GM12874 (cell line): ENCODE measurements around the gene CTRB1.

Experiments used
- TF ChIP-seq, protein P1 (sequence below): IDR thresholded peaks from 2 replicates; pipeline ENCODE4 v1.5.1; 2011; ENCODE audit warnings: low read depth, mild to moderate bottlenecking, control low read depth, low read length, moderate library complexity; ENCODE audit not compliant: insufficient read depth

The CTRB1 gene

DNA sequence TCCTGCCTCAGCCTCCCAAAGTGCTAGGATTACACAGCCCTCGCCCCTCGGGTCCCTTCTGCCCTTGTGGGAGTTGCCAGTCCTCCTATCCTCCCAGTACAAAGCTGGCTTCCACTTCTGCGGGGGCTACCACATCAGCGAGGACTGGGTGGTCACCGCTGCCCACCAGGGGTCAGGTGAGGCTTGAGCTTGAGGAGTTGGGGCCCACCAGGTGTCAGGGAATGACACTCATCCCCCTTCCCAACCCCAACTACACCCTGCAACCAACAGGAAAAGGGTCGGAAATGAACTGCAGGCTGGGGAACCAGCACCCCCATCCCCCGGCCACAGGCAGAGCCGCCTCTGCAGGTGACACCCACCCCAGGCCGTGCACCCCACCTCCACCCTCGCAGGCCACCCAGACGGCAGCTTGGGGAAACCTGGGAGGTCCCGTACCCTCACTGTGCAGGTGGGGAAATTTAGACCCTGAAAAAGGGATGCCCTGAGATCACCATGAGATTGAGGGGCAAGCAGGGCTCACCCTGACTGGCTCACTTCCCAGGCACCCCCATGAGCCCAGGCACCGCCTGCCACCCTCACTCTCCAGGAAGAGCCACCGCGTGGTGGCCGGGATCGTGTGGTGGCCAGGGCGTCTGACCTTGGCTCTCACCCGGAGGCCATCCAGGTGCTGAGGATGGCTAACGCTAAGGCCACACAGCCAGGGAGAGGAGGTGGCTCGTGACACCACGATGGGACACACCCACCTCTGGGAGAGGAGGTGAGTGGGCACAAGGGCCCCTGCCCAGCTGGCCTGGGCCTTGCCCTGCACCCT is 8.0 kb downstream of the CTRB1 start:
- TF ChIP-seq, protein P1, sequence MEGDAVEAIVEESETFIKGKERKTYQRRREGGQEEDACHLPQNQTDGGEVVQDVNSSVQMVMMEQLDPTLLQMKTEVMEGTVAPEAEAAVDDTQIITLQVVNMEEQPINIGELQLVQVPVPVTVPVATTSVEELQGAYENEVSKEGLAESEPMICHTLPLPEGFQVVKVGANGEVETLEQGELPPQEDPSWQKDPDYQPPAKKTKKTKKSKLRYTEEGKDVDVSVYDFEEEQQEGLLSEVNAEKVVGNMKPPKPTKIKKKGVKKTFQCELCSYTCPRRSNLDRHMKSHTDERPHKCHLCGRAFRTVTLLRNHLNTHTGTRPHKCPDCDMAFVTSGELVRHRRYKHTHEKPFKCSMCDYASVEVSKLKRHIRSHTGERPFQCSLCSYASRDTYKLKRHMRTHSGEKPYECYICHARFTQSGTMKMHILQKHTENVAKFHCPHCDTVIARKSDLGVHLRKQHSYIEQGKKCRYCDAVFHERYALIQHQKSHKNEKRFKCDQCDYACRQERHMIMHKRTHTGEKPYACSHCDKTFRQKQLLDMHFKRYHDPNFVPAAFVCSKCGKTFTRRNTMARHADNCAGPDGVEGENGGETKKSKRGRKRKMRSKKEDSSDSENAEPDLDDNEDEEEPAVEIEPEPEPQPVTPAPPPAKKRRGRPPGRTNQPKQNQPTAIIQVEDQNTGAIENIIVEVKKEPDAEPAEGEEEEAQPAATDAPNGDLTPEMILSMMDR, result no peak

DNA sequence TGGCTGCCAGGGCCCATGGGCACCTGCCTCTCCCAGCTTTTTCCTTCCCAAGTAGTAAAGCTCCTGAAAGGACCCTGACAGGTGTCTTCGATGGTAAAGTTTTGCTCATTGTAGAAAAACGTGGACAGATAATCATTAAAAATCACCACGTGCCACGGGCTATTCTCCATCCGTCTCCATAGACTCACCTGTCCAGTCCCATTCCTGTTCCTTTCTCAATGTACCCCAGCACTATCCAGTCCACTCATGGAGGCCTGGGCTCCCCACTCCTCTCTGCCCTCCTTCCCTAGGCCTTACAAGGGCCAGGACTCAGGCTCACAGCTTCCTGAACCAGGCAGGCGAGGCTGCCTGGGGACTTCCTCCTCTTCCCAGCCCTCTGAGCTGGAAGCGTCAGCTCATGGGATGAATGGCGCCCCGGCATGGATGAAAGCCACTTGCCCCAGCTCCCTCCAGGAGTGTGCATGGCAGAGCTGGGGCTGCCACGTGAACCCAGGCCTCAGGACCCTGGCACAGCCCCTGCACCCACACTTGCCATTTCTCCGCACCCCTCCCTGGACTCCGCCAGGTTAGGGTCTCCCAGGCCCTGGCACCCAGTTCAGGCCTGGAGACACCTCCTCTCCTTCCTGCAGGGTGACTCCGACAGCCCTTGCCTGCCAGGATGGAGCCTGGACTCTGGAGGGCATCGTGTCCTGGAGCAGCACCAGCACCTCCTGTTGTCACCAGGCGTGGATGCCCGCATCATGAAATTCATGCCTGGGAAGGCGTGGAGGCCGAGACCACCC is 8.8 kb downstream of the CTRB1 start:
- TF ChIP-seq, protein P1, result no peak

DNA sequence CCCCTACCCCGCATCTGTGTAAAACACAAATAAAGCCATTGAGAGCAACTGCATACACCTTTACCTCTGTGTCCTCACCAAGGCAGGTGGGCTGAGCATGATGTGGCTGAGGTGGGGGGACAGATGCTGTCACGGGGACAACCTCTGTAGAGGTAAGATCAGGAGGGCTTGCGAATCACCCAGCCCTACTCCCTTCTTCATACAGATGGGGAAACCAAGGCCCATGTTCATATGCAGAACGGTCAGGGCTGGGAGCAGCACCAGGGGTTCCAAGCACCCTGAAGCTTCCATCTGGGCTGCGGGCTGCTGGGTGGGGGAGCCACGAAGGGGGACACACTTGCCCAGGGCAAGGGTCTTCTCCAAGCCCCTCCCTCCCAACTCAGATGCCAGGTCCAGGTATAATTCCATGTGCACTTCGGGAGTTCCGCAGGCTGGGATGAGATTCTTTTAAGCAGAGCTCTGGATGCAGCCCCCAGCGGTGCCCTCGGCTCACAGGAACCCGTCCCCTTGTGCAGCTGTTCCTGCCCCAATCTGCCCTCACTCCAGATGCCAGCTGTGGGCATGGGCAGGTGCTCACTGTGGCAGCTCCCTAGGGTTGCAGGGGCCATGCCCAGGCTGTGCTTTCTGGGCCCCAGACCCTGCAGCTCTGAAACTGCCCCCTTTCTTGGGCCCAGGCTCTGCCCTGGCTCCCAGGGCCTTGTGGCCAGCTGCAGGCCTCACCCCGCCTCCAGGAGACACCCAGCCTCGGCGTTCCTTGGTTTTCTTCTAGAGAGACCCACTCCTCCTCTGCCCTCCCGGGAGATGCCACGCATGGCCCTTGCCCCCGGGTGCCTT is 9.6 kb downstream of the CTRB1 start:
- TF ChIP-seq, protein P1, result no peak

DNA sequence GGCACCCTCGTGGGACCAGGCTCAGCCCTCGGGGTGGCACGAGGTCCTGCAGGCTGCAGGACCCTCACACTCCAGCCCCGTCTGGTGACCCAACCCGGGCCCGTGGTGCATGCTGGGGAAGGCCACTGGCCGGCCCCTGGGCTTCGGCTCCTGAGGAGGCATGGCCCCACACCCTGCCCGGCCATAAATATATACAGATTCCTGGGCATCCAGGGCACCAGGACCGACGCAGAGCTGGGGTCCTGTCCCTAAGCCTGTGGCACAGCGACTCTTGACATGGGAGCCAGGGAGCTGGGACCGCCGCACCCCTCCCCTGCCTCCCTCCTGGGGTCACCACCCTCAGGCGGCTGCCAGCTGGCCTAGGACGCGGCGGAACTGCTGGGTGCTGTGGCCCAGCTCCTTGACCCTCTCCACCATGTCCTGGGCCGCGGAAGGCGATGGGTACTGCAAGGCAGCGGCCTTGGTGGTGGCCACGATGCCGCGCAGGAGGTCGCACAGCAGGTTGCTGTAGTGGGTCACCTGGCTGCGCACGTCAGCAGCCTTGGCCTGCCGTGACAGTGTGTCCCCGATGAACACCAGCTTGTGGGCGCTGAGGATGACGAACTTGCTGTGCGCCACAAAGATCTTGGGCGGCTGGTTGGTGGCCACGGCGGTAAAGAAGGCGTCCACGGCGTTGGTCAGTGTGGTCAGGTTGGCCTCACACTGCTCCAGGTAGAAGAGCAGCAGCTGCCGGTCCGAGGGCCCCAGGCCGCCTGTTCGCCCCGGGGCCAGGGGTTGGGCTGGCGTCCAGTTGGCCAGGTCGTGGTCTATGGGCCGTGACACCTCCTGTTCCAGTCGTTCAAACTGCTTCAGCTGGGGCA is 10.6 kb downstream of the CTRB1 start:
- TF ChIP-seq, protein P1, result no peak

DNA sequence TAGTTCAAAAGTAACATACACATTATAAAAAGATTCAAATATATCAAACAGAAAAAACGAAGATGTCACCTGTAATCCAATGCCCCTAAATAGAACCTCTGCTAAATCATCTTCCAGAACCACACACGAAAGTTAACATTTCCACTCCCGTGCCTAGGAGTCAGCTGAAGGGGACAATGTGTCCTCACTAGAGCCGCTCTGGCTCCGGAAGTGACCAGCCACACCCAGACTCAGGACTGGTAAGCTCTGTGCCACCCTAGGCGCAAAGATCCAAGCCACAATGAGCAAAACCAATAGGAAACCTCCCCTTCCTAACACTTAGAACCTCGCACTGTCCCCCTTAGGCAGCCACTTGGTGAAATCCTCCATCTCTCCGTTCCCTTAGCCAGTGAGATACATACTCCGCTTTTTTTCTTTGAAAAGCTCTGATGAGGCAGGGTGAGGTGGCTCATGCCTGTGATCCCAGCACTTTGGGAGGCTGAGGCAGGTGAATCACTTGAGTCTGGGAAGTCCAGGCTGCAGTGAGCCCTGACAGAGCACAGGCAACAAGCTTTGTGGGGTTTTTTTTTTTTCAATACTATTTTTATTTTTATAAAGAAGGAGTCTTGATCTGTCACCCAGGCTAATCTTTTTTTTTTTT is 11.8 kb downstream of the CTRB1 start:
- TF ChIP-seq, protein P1, result no peak

DNA sequence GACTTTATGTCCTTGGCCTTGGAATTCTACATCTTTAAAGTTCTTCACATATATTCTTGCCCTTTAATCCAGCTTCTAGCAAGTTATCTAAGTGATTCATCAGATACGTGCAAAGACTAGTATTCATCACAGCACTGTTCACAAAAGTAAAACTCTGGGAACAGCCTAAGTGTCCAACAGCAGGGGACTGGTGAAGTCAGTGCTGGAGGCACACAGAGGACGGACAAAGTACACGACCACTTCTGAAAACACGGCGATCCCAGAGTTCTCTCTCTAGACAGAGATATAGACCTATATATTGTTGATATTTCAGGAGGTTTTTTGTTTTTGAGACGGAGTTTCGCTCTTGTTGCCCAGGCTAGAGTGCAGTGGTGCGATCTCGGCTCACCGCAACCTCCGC is 12.8 kb downstream of the CTRB1 start:
- TF ChIP-seq, protein P1, result no peak
